HepG2 (cell line): ENCODE data around the gene RFX2. TPM values are rescaled to one million over a fixed set of nuclear protein-coding genes. Genes with fewer than 3 reads are reported as not detected.

Experiments
- ATAC-seq: fragments of 200-7000 bp; cut with Tn5 transposase; 3 replicates; pipeline ENCODE4 v1.9.1; 2020; ENCODE audit warnings: mild to moderate bottlenecking, moderate library complexity
- BruUV-seq: library from RNA; stranded (reverse); fragments of 400-500 nt; replicated peaks from 2 replicates; lab custom pipeline; 2021; lab: Mats Ljungman, UMichigan
- CTCF ChIA-PET: fragments of 300-600 bp; formaldehyde crosslinking; extraction: SDS; loops from one replicate; lab custom pipeline; 2021; ENCODE audit warnings: low total read pairs, inconsistent platforms, low intra/inter-chr PET ratio; lab: Yijun Ruan, JAX
- POLR2A ChIA-PET: fragments of 350-600 bp; sonication (Branson Sonifier 250); formaldehyde crosslinking; loops from one replicate; lab custom pipeline; 2020; ENCODE audit warnings: antibody characterized with exemption, inconsistent platforms; lab: Yijun Ruan, JAX
- DNase-seq: peaks from one replicate; pipeline ENCODE4 v3.0.0-alpha.2; 2015; ENCODE audit warnings: low spot score
- FAIRE-seq: peaks from 3 replicates; lab custom pipeline; 2011; peaks lifted over from hg19 to GRCh38; lab: Jason Lieb, UNC
- H2AFZ ChIP-seq: one replicate; pipeline ENCODE4 v1.6.1; 2011; ENCODE audit warnings: low read length, inconsistent platforms
- H3K27ac ChIP-seq: fragments of 300-600 bp; 3 replicates; pipeline ENCODE4 v1.8.0; 2011; ENCODE audit warnings: mixed run types, mild to moderate bottlenecking, mixed read lengths, low read length, inconsistent platforms; ENCODE audit not compliant: insufficient read depth; ENCODE audit errors: extremely low read length
- H3K27me3 ChIP-seq, 2 experiments: fragments of 200-600 bp in 1 of 2; 2 replicates in 1 of 2; 3 replicates in 1 of 2; pipeline versions ENCODE4 v1.6.0 to v1.8.0; 2011; ENCODE audit warnings: low read length in 2 of 2, mild to moderate bottlenecking in 2 of 2, moderate library complexity in 2 of 2, inconsistent platforms in 1 of 2; ENCODE audit not compliant: insufficient read depth in 2 of 2, control insufficient read depth in 1 of 2
- H3K36me3 ChIP-seq, 2 experiments: fragments of 200-600 bp in 1 of 2; replicated peaks in 1 of 2; 2 replicates in 1 of 2; 3 replicates in 1 of 2; pipeline versions ENCODE4 v1.5.1 to v1.8.0; 2011; ENCODE audit warnings: low read length in 2 of 2, inconsistent platforms in 1 of 2; ENCODE audit not compliant: insufficient read depth in 2 of 2, control insufficient read depth in 1 of 2
- H3K4me1 ChIP-seq: 2 replicates; pipeline ENCODE4 v1.5.1; 2012; ENCODE audit warnings: low read length, inconsistent platforms; ENCODE audit not compliant: insufficient read depth
- H3K4me2 ChIP-seq: 2 replicates; pipeline ENCODE4 v1.6.0; 2011; ENCODE audit warnings: low read depth, low read length, inconsistent platforms
- H3K4me3 ChIP-seq, 3 experiments: fragments of 200-600 bp in 1 of 3; sonication (generic), shearing (Covaris generic) in 1 of 3; replicated peaks in 1 of 3; 2 replicates each; pipeline ENCODE4 v1.5.1; 2011 to 2016; ENCODE audit warnings: low read length in 3 of 3, inconsistent platforms in 2 of 3, low read depth in 2 of 3, mild to moderate bottlenecking in 2 of 3, control low read depth in 1 of 3, mixed read lengths in 1 of 3; ENCODE audit not compliant: insufficient read depth in 1 of 3
- H3K79me2 ChIP-seq: one replicate; pipeline ENCODE4 v1.6.1; 2011; ENCODE audit warnings: low read length, inconsistent platforms; ENCODE audit not compliant: insufficient read depth
- H3K9ac ChIP-seq: 2 replicates; pipeline ENCODE4 v1.6.0; 2011; ENCODE audit warnings: mild to moderate bottlenecking, low read depth, low read length, inconsistent platforms; ENCODE audit not compliant: insufficient read depth
- H3K9me3 ChIP-seq: 2 replicates; pipeline ENCODE4 v1.5.1; 2012; ENCODE audit warnings: mild to moderate bottlenecking, low read length
- H4K20me1 ChIP-seq: 2 replicates; pipeline ENCODE4 v1.6.0; 2011; ENCODE audit warnings: inconsistent platforms, mild to moderate bottlenecking, low read length, moderate library complexity; ENCODE audit not compliant: insufficient read depth
- ATF7 ChIP-seq, 2 experiments: fragments of 450-650 bp in 1 of 2; sonication (generic) in 1 of 2; formaldehyde crosslinking in 1 of 2; IDR thresholded peaks; 2 replicates each; pipeline versions ENCODE4 v1.4.0 to v1.6.1; 2016 to 2020; ENCODE audit warnings: antibody characterized with exemption in 1 of 2, mild to moderate bottlenecking in 1 of 2, missing genetic modification reagents in 1 of 2
- CHCHD3 ChIP-seq: sonication (generic); formaldehyde crosslinking; IDR thresholded peaks from 2 replicates; pipeline ENCODE4 v1.8.0; 2022; ENCODE audit warnings: mild to moderate bottlenecking, missing genetic modification reagents, moderate library complexity
- CREB1 ChIP-seq, 2 experiments: fragments of 450-650 bp in 1 of 2; IDR thresholded peaks; 2 replicates each; pipeline ENCODE4 v1.6.1; 2016 to 2017; ENCODE audit warnings: control low read depth in 1 of 2, mild to moderate bottlenecking in 1 of 2, missing compliant biosample characterization in 1 of 2, missing genetic modification characterization in 1 of 2
- CREM ChIP-seq, 2 experiments: sonication (generic) in 1 of 2; formaldehyde crosslinking in 1 of 2; IDR thresholded peaks; 2 replicates each; pipeline versions ENCODE4 v1.4.0 to v1.6.1; 2016 to 2020; ENCODE audit warnings: antibody characterized with exemption in 1 of 2, mild to moderate bottlenecking in 1 of 2, missing genetic modification reagents in 1 of 2
- REXO4 ChIP-seq: sonication (generic); formaldehyde crosslinking; IDR thresholded peaks from 2 replicates; pipeline ENCODE4 v1.8.0; 2022; ENCODE audit warnings: missing genetic modification reagents, mild to moderate bottlenecking, borderline replicate concordance
- SKIL ChIP-seq: sonication (generic); formaldehyde crosslinking; IDR thresholded peaks from 2 replicates; pipeline ENCODE4 v1.8.0; 2022; ENCODE audit warnings: missing genetic modification reagents, mild to moderate bottlenecking, moderate library complexity, borderline replicate concordance
- WGBS: methylation state at CpG from one replicate; pipeline ENCODE4 v1.1.6; 2017; ENCODE audit warnings: low lambda C conversion rate; 5-methylcytosine and 5-hydroxymethylcytosine counted together
- in situ Hi-C: cut with HindIII; loops from 2 replicates; pipeline ENCODE4 v1.10.0; 2017; ENCODE audit warnings: low pct_unique_long_range_greater_than_20kb; ENCODE audit not compliant: extremely low pct_ligation_motif_present
- intact Hi-C: fragments of 100-400 bp; cut with micrococcal nuclease; formaldehyde crosslinking; loops from one replicate; pipeline ENCODE4 v1.10.0; 2022; ENCODE audit not compliant: unreplicated experiment
- polyA plus RNA-seq, 8 experiments: library from polyadenylated mRNA; depleted of rRNA in 3 of 8; stranded (reverse) in 7 of 8; unstranded in 1 of 8; fragments of >200 nt; fragmentation: Illumina TruSeq in 4 of 8; extraction: Trizol in 4 of 8; gene quantifications; 2 replicates each; pipeline versions ENCODE4 v1.2.1 to v1.2.3, GENCODE V29; 2011 to 2016; ENCODE audit warnings: low read depth in 4 of 8, missing spikeins in 1 of 8, mixed read lengths in 1 of 8; ENCODE audit not compliant: insufficient read depth in 1 of 8
- total RNA-seq, 5 experiments: library from RNA; depleted of rRNA; stranded (reverse); fragments of >200 nt; fragmentation: Illumina TruSeq; extraction: Trizol; gene quantifications; 2 replicates each; pipeline ENCODE4 v1.2.3, GENCODE V29; 2016; ENCODE audit warnings: low read depth in 1 of 5

RFX2 gene
- total and polyA plus RNA-seq, 2 of the 13 experiments (the other 11 are each of a cell fraction or from before 2014, with no cell fraction given), result 2.8 to 3.3 TPM

- 77% methylated on average over 7 of the region's 10 CpGs for WGBS
- ATAC-seq, result no peak
- Histone ChIP-seq H3K36me3 (peaks cover 22 to 60% of the 10 kb centered on the region in 2 experiments), H3K27ac (no peak overlapping the region), H3K79me2 (peaks cover 84% of the 10 kb centered on the region), H3K9me3 (no peaks in the 10 kb centered on the region), H3K9ac (no peak overlapping the region), H3K4me3 (no peak overlapping the region), H3K4me1 (peaks cover 21% of the 10 kb centered on the region), H4K20me1 (peaks cover 52% of the 10 kb centered on the region; the same call in 1 of the 2 replicates), H3K4me2 (no peak overlapping the region)
- no TSS peak for BruUV-seq
- ChIA-PET CTCF (no interaction called here), POLR2A (interaction anchor here (1.6 kb wide), 1 partner anchor 9 kb away, joined by 3 read pairs; no protein-coding TSS in a partner anchor)
- in situ Hi-C loops (no loop called here), intact Hi-C loops (no loop called here)
- FAIRE-seq, result no peak
- DNase-seq, result no peak
- TF ChIP-seq REXO4 (CRISPR knock-in tag) (no peak), CREB1 (IDR thresholded peaks at IDR 0.05) (0 out of 2 replicates have a peak, but pooled peaks have one; percentile 19), CREB1 (CRISPR knock-in tag; IDR thresholded peaks at IDR 0.05) (no peak), ATF7 (IDR thresholded peaks at IDR 0.05) (peak; percentile 87), ATF7 (CRISPR knock-in tag; IDR thresholded peaks at IDR 0.05) (no peak), CREM (IDR thresholded peaks at IDR 0.05) (no peak), CREM (CRISPR knock-in tag; IDR thresholded peaks at IDR 0.05) (no peak), CHCHD3 (CRISPR knock-in tag) (no peak), SKIL (CRISPR knock-in tag) (no peak)
- TF ChIP-seq, all 625 proteins: peak for 2
- Histone ChIP-seq H2AFZ (no peak overlapping the region), H3K27me3 (no peaks in the 10 kb centered on the region)
These were observed 166.7 kb downstream of the RFX2 start for GRCh38 chr19:5943623-5944022.

Other genes starting within 250 kb of the RFX2 start
- not detected in 2 replicates for gene FUT5, start 240.0 kb downstream of the RFX2 start, total RNA-seq (2016; rRNA removed; fragmentation: Illumina TruSeq; extraction: Trizol)
- gene FUT5, start 240.0 kb downstream of the RFX2 start, polyA plus RNA-seq (2011; rRNA removed), result 0.03 and 0.10 TPM in 2 replicates
- gene NDUFA11, start 206.7 kb downstream of the RFX2 start, total RNA-seq (2016; rRNA removed; fragmentation: Illumina TruSeq; extraction: Trizol), result 378 and 396 TPM in 2 replicates
- 286 and 302 TPM in 2 replicates for gene NDUFA11, start 206.7 kb downstream of the RFX2 start, polyA plus RNA-seq (2011; rRNA removed)
- gene VMAC, start 205.6 kb downstream of the RFX2 start, total RNA-seq (2016; rRNA removed; fragmentation: Illumina TruSeq; extraction: Trizol), result 1.2 and 2.4 TPM in 2 replicates
- 2.4 and 3.1 TPM in 2 replicates for gene VMAC, start 205.6 kb downstream of the RFX2 start, polyA plus RNA-seq (2011; rRNA removed)
- 1.7 and 3.1 TPM in 2 replicates for gene CAPS, start 196.2 kb downstream of the RFX2 start, total RNA-seq (2016; rRNA removed; fragmentation: Illumina TruSeq; extraction: Trizol)
- 3.1 and 4.5 TPM in 2 replicates for gene CAPS, start 196.2 kb downstream of the RFX2 start, polyA plus RNA-seq (2011; rRNA removed)
- gene RANBP3, start 132.4 kb downstream of the RFX2 start, total RNA-seq (2016; rRNA removed; fragmentation: Illumina TruSeq; extraction: Trizol), result 37.2 and 39.5 TPM in 2 replicates
- gene RANBP3, start 132.4 kb downstream of the RFX2 start, polyA plus RNA-seq (2011; rRNA removed), result 149 and 151 TPM in 2 replicates
- not detected in 2 replicates for gene ACSBG2, start 25.2 kb upstream of the RFX2 start, total RNA-seq (2016; rRNA removed; fragmentation: Illumina TruSeq; extraction: Trizol)
- gene ACSBG2, start 25.2 kb upstream of the RFX2 start, polyA plus RNA-seq (2011; rRNA removed), result not detected in 2 replicates
- 11.6 and 12.2 TPM in 2 replicates for gene MLLT1, start 169.5 kb upstream of the RFX2 start, total RNA-seq (2016; rRNA removed; fragmentation: Illumina TruSeq; extraction: Trizol)
- gene MLLT1, start 169.5 kb upstream of the RFX2 start, polyA plus RNA-seq (2011; rRNA removed), result 11.7 and 12.7 TPM in 2 replicates
- not detected in 2 replicates for gene ACER1, start 223.1 kb upstream of the RFX2 start, total RNA-seq (2016; rRNA removed; fragmentation: Illumina TruSeq; extraction: Trizol)
- gene ACER1, start 223.1 kb upstream of the RFX2 start, polyA plus RNA-seq (2011; rRNA removed), result not detected in 2 replicates